ENCODE measurements around the gene WSCD2.

Gene WSCD2

GRCh38 chr12:108129017-108129812 lies at the start of gene WSCD2:
TSS of gene WSCD2 (plus strand) at chr12:108129288. CDS start at chr12:108195833, 66,545 bp downstream.
- no peak for DNase-seq (ENCODE audit: low read depth in 2 of 3, low spot score in 2 of 3)

- no peak for DNase-seq (ENCODE audit: low read depth in 2 of 3, low spot score in 2 of 3)
Measured at GRCh38 chr12:108079721-108080120, 49.4 kb upstream of the WSCD2 start.

- DNase-seq (ENCODE audit: low read depth in 2 of 3, low spot score in 2 of 3) = no peak
Measured at GRCh38 chr12:108080363-108080762, 48.7 kb upstream of the WSCD2 start.

- DNase-seq (ENCODE audit: low read depth in 2 of 3, low spot score in 2 of 3) = no peak
Measured at GRCh38 chr12:108082485-108082884, 46.6 kb upstream of the WSCD2 start.

- no peak for DNase-seq (ENCODE audit: low read depth in 2 of 3, low spot score in 2 of 3)
Measured at GRCh38 chr12:108087900-108088299, 41.2 kb upstream of the WSCD2 start.

- DNase-seq (ENCODE audit: low read depth in 2 of 3, low spot score in 2 of 3) = no peak
Measured at GRCh38 chr12:108090107-108090899, 38.8 kb upstream of the WSCD2 start.

GRCh38 chr12:108090932-108091678 lies 38.0 kb upstream of the WSCD2 start:
- no peak for DNase-seq (ENCODE audit: low read depth in 2 of 3, low spot score in 2 of 3)

GRCh38 chr12:108091679-108092051 lies 37.4 kb upstream of the WSCD2 start:
- DNase-seq (ENCODE audit: low read depth in 2 of 3, low spot score in 2 of 3) = no peak

- no peak for DNase-seq (ENCODE audit: low read depth in 2 of 3, low spot score in 2 of 3)
Measured at GRCh38 chr12:108093209-108093608, 35.9 kb upstream of the WSCD2 start.

GRCh38 chr12:108094056-108094649 lies 34.9 kb upstream of the WSCD2 start:
- DNase-seq (ENCODE audit: low read depth in 2 of 3, low spot score in 2 of 3) = no peak

- DNase-seq (ENCODE audit: low read depth in 2 of 3, low spot score in 2 of 3) = no peak
Measured at GRCh38 chr12:108097160-108097911, 31.8 kb upstream of the WSCD2 start.

- no peak for DNase-seq (ENCODE audit: low read depth in 2 of 3, low spot score in 2 of 3)
Measured at GRCh38 chr12:108098374-108098773, 30.7 kb upstream of the WSCD2 start.

GRCh38 chr12:108099073-108099472 lies 30.0 kb upstream of the WSCD2 start:
- DNase-seq (ENCODE audit: low read depth in 2 of 3, low spot score in 2 of 3) = no peak

- DNase-seq (ENCODE audit: low read depth in 2 of 3, low spot score in 2 of 3) = no peak
Measured at GRCh38 chr12:108099778-108100489, 29.2 kb upstream of the WSCD2 start.

- no peak for DNase-seq (ENCODE audit: low read depth in 2 of 3, low spot score in 2 of 3)
Measured at GRCh38 chr12:108101605-108102175, 27.4 kb upstream of the WSCD2 start.

- no peak for DNase-seq (ENCODE audit: low read depth in 2 of 3, low spot score in 2 of 3)
Measured at GRCh38 chr12:108102363-108102762, 26.7 kb upstream of the WSCD2 start.

GRCh38 chr12:108103087-108103486 lies 26.0 kb upstream of the WSCD2 start:
- no peak for DNase-seq (ENCODE audit: low read depth in 2 of 3, low spot score in 2 of 3)

GRCh38 chr12:108103517-108103916 lies 25.6 kb upstream of the WSCD2 start:
- DNase-seq (ENCODE audit: low read depth in 2 of 3, low spot score in 2 of 3) = no peak

GRCh38 chr12:108104657-108105056 lies 24.4 kb upstream of the WSCD2 start:
- no peak for DNase-seq (ENCODE audit: low read depth in 2 of 3, low spot score in 2 of 3)

GRCh38 chr12:108106599-108106998 lies 22.5 kb upstream of the WSCD2 start:
- DNase-seq (ENCODE audit: low read depth in 2 of 3, low spot score in 2 of 3) = no peak
